Muscle layer of colon (tissue), 2 donors: ENCODE measurements around the gene MAPK8.

Experiments used
- H3K27ac ChIP-seq: one replicate; pipeline ENCODE4 v1.7.0; 2013; ENCODE audit warnings: low read depth, mild to moderate bottlenecking, low read length, moderate library complexity
- H3K27me3 ChIP-seq, 2 donors: one replicate each; pipeline ENCODE4 v1.7.0; 2013; ENCODE audit warnings: low read length in 2 of 2, mild to moderate bottlenecking in 2 of 2; ENCODE audit not compliant: insufficient read depth in 2 of 2, control insufficient read depth in 1 of 2
- H3K36me3 ChIP-seq: one replicate; pipeline ENCODE4 v1.7.0; 2013; ENCODE audit warnings: mild to moderate bottlenecking, low read length; ENCODE audit not compliant: insufficient read depth
- H3K4me1 ChIP-seq: one replicate; pipeline ENCODE4 v1.7.0; 2013; ENCODE audit warnings: mild to moderate bottlenecking, low read length; ENCODE audit not compliant: insufficient read depth
- H3K4me3 ChIP-seq, 2 donors: one replicate each; pipeline ENCODE4 v1.7.0; 2013; ENCODE audit warnings: low read length in 2 of 2, low read depth in 1 of 2, mild to moderate bottlenecking in 1 of 2, moderate library complexity in 1 of 2
- H3K9ac ChIP-seq: one replicate; pipeline ENCODE4 v1.7.0; 2013; ENCODE audit warnings: low read length
- H3K9me3 ChIP-seq: one replicate; pipeline ENCODE4 v1.7.0; 2013; ENCODE audit warnings: mild to moderate bottlenecking, low read length
- donor health status: abdominal sarcoma.
- donor health status: Adenocarcinoma of cecum.

Gene MAPK8

DNA sequence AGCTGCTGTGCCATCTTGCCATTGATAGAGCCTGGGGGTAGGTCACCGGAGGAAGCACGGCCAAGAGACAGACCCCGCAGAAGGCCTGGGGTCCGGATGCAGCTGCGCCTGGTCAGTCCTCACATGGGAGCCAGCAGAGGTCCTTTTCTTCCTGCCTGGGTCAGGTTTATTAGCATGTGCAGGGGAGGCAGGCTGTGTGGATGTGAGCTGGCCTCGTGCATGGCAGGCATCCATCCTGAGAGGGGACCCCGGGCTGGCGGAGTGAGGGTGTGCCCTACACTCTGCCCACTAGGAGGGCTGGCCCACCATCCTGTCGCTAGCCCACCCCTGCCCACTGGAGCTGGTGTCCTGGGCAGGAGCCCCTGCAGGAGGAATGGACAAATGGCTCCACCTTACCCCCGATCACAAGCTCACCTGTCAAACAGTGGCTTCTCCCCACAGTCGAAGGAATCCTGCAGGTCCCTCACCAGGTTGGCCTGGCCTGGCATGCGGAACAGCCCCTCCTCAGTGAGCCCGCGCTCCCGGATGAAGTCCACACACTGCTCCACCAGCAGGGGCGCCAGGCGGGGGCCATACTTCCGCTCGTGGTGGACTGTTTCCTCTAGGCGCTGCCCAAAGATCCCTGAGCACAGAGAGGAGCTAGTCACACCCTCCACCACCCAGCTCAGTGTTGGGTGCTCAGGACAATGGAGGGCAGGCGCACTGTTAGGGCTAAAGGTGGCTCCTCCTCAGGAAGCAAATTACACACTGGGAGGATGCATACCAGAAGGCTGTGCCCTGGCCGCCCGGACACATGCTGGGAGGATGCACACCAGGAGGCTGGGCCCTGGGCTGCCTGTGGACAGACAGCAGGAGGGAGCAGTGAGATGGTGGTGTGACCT, 153.0 kb downstream of the MAPK8 start:
- Histone ChIP-seq H3K4me1 (peaks cover 12% of the 10 kb centered on the region), H3K4me3 (no peak overlapping the region)

GRCh38 chr10:48460182-48460581, 153.7 kb downstream of the MAPK8 start:
- Histone ChIP-seq H3K4me3 (no peak overlapping the region), H3K9me3 (no peaks in the 10 kb centered on the region), H3K36me3 (no peaks in the 10 kb centered on the region), H3K27ac (no peak overlapping the region), H3K27me3 (no peaks in the 10 kb centered on the region), H3K4me1 (peaks cover 19% of the 10 kb centered on the region), H3K9ac (no peak overlapping the region)

More for the DNA sequence above, 153.0 kb downstream of the MAPK8 start:
- H3K27ac ChIP-seq = no peak overlapping the region
- no peaks in the 10 kb centered on the region for H3K27me3 ChIP-seq
- no peak overlapping the region for H3K9ac ChIP-seq
- H3K36me3 ChIP-seq = no peaks in the 10 kb centered on the region
- H3K9me3 ChIP-seq = no peaks in the 10 kb centered on the region

- Histone ChIP-seq H3K27me3 (peaks cover 0 to 3% of the 10 kb centered on the region in 2 donors), H3K4me1 (peaks cover 28% of the 10 kb centered on the region), H3K9me3 (no peaks in the 10 kb centered on the region), H3K9ac (no peak overlapping the region), H3K4me3 (no peak overlapping the region), H3K36me3 (no peaks in the 10 kb centered on the region), H3K27ac (no peak overlapping the region)
These were observed 155.4 kb downstream of the MAPK8 start for GRCh38 chr10:48461623-48462481.

DNA sequence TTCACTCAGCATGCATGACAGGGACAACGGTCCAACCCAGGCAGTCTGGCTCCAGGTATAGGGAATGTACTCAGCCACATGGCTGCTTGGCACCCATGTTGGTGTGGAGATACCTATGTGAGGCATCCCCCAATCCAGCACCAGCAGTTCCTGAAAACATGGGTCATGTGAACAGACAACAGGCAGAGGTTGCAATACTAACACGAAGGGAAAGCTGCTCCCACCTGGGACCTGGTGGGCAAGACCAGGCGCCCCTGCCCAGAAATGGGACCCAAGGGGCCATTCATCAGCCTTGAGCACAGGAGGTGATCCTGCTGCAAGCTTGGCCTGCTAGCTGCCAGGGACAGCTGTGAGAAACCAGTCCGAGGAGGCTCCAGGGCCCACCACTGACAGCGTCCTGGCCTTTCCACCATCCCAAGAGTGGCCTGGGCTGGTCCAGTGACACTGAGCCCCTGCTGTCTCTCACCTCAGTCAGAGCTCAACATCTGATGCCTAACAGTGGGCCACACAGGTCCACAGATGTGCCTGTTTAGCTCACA, 156.1 kb downstream of the MAPK8 start:
- Histone ChIP-seq H3K27me3 (peaks cover 0 to 5% of the 10 kb centered on the region in 2 donors), H3K4me1 (peaks cover 28% of the 10 kb centered on the region)

DNA sequence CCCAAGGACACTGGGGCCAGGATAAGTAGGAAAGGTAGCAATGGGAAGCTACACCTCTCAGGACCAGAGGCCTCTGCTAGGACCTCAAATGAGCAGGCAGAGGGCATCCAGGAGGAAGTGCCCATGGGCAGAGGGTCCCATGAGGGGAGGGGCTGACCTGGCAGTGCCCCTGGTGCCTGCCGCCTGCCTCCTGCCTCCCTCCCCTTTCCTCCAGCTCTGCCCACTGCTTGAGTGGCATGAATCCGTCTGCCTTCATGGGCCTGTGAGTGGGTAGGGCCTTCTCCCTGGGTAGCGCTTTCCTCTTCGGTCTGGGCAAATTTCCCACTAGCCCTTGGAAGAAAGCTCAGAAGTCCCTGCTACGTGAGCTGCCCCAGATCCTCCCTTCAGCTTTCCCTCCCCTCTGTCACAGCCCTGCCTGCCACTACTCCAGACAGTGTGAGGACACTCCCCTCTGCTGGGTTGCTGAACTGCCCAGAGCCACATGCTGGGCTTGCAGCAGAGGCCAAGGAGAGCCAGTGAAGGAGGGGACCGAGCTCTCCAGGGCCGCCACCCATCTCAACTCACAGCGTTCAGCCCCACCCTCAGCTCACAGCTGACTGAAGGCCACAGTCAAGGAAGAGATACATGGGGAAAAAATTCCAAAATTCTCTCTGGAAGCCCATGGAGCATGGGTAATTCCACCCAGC, 157.0 kb downstream of the MAPK8 start:
- H3K4me3 ChIP-seq = no peak overlapping the region
- H3K36me3 ChIP-seq = no peaks in the 10 kb centered on the region
- H3K27me3 ChIP-seq = peaks cover 0 to 5% of the 10 kb centered on the region in 2 donors
- peaks cover 28% of the 10 kb centered on the region for H3K4me1 ChIP-seq
- H3K9me3 ChIP-seq = no peaks in the 10 kb centered on the region
- H3K9ac ChIP-seq = no peak overlapping the region
- no peak overlapping the region for H3K27ac ChIP-seq

More for the DNA sequence above, 156.1 kb downstream of the MAPK8 start:
- no peak overlapping the region for H3K9ac ChIP-seq
- H3K9me3 ChIP-seq = no peaks in the 10 kb centered on the region
- H3K27ac ChIP-seq = no peak overlapping the region
- H3K4me3 ChIP-seq = no peak overlapping the region
- H3K36me3 ChIP-seq = no peaks in the 10 kb centered on the region

- Histone ChIP-seq H3K36me3 (no peaks in the 10 kb centered on the region), H3K27ac (no peak overlapping the region), H3K4me1 (peaks cover 29% of the 10 kb centered on the region), H3K27me3 (peaks cover 0 to 5% of the 10 kb centered on the region in 2 donors), H3K4me3 (no peak overlapping the region), H3K9ac (no peak overlapping the region), H3K9me3 (no peaks in the 10 kb centered on the region)
These were observed 157.8 kb downstream of the MAPK8 start for GRCh38 chr10:48464121-48464870.

DNA sequence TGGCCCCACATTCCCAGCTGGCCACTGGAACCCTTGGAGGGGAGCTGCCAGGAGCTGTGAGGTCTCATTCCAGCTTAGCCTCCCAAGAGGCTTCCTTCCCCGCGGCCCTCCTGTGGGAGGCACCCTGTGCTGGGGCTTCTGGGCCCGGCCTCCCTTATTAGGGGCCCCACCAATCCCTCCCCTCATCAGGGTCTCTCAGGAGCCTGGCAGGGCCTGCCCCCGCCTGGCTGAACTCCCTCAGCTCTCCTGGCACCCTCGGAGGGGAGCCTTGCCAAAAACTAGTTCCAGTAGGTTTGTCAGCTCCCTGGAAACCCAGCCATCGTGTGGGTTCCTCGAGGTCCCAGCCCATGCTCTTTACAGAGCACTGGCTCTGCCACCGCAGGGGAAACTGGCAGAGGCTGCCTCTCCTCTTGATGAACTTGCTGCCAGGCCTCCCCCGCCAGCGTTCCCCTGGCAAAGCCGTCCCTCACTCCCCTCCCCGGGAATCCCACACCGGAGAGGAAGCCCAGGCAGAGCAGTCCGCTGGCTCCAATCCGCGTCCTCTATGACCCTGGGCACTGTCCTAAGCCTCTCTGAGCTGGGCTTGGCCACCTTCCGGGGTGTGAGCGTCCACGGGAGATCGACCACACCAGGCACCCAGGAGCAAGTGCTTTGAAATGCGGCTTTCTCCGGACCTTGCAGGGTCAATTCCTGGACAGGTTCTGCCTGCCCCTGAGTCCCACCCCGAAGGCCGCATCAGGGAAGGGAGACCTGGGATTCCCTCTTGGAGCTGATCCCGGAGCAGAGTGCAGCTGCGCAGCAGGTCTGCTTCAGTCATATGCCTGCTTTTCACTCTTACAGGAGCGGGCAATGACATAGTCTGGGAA, 158.6 kb downstream of the MAPK8 start:
- no peak overlapping the region for H3K27ac ChIP-seq
- H3K4me1 ChIP-seq = peaks cover 35% of the 10 kb centered on the region
- peaks cover 0 to 5% of the 10 kb centered on the region in 2 donors for H3K27me3 ChIP-seq
- H3K36me3 ChIP-seq = no peaks in the 10 kb centered on the region
- peak overlapping the region; percentile 27 for H3K9ac ChIP-seq
- H3K4me3 ChIP-seq = no peak overlapping the region
- H3K9me3 ChIP-seq = no peaks in the 10 kb centered on the region

DNA sequence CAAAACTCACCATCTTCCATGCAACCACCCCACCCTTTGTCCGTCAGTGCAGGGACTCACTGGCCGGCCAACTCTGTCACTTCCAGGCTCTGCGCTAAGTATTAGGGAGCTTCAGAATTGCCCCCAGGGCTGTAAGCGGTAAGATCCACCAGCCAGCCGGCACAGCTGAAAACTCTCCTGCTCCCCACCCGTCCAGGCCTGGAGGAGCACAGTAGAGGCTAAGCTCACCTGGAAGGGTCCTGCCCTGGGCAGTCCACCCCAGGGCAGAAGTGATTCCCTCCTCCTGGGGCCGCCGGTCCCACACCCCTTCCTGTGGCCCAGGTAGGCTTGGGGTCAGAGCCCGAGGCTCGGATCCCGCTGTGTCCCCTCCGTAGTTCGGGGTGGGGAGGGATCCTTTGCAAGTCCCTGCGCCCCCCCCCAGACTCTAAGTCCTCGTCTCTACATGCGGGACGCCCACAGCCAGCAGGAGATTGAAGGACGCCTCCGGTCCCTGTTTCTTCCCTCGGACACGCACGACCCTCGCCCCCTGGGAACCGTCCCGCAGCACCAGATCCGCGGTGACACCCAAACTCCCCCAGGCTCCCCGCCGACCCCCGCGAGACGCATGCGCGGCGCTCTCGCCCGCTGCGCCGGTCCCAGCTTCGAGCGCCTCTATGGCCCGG, 159.5 kb downstream of the MAPK8 start:
- no peak overlapping the region for H3K9ac ChIP-seq
- H3K36me3 ChIP-seq = no peaks in the 10 kb centered on the region
- H3K4me3 ChIP-seq = no peak overlapping the region
- peaks cover 35% of the 10 kb centered on the region for H3K4me1 ChIP-seq
- H3K27me3 ChIP-seq = peaks cover 0 to 5% of the 10 kb centered on the region in 2 donors
- no peak overlapping the region for H3K27ac ChIP-seq
- no peaks in the 10 kb centered on the region for H3K9me3 ChIP-seq

- no peak overlapping the region for H3K27ac ChIP-seq
These were observed 160.2 kb downstream of the MAPK8 start for GRCh38 chr10:48466611-48467240.

More at GRCh38 chr10:48466611-48467240, 160.2 kb downstream of the MAPK8 start:
- H3K4me3 ChIP-seq = no peak overlapping the region
- no peaks in the 10 kb centered on the region for H3K36me3 ChIP-seq
- H3K9ac ChIP-seq = no peak overlapping the region
- peaks cover 0 to 5% of the 10 kb centered on the region in 2 donors for H3K27me3 ChIP-seq
- no peaks in the 10 kb centered on the region for H3K9me3 ChIP-seq
- H3K4me1 ChIP-seq = peaks cover 35% of the 10 kb centered on the region
